ENCODE data around the gene FOLR1.

DNA sequence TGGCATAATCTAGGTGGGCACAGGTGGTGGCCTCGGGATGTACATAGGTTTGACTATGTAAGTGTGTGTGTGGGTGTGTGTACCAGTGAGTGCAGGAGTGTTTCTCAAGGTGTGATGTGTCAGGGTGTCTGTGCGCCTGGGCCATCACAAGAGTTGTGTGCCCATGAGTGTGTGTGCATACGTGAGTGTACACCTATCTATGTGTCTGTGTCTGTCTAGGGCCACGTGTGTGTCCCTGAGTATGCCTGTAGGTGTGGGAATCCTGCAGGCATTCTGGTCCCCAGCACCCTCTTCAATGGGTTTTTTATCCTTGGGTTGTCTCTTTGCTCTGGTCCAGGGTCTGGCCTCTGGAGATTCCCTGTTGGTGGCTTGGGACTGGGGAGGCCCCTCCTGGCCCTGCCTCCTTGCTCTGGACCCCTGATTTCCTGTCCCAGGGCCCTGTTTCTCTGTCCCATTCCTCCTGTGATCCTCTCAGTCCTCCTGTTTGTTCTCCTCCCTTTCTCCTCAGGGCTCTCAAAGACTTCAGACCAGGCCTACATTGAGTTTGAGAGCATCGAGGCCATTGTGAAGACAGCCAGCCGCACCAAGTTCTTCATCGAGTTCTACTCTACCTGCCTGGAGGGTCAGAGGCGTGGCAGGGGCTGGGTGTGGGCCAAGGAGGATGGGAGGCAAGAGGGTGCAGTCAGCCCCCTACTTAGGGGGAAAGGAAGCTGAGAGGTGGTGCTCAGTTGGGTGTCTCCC is 42.0 kb downstream of the FOLR1 start:
- TF ChIP-seq CTCF (IDR thresholded peaks at IDR 0.05; ENCODE audit: insufficient read depth, low read length) (no peak), REST (IDR thresholded peaks at IDR 0.05; ENCODE audit: insufficient replicate concordance, low read depth) (no peak), GABPA (IDR thresholded peaks at IDR 0.05; ENCODE audit: low read depth) (no peak)
